ENCODE data around the gene CAND1. TPM values are rescaled to one million over a fixed set of nuclear protein-coding genes. Genes with fewer than 3 reads are reported as not detected.
"Not testable (repeated sequence)": the region's sequence is repeated elsewhere in the genome, so short reads cannot be mapped to it uniquely, and the experiment has no call there.

The CAND1 gene
- total and polyA plus RNA-seq, 8 donors = 11.6 to 175 (median 32.1) TPM

GRCh38 chr12:67331123-67331522 is 62.0 kb downstream of the CAND1 start:
- no peak overlapping the region for H3K4me3 ChIP-seq
- no peaks in the 10 kb centered on the region for H3K36me3 ChIP-seq
- no peaks in the 10 kb centered on the region for H3K27me3 ChIP-seq
- TF ChIP-seq EP300 (IDR thresholded peaks at IDR 0.05) (no peak), POLR2A (IDR thresholded peaks at IDR 0.05) (no peak), POLR2AphosphoS5 (IDR thresholded peaks at IDR 0.05) (no peak), CTCF (IDR thresholded peaks at IDR 0.05) (no peak)
- 60 to 86% (median 77%) methylated on average over 1 of the region's 1 CpG for WGBS, 5 donors
- H3K9me3 ChIP-seq = no peaks in the 10 kb centered on the region
- H3K27ac ChIP-seq = no peak overlapping the region
- intact Hi-C loops (cut with DNase I; ENCODE audit: low total_unique reads) = no loop called here
- no peaks in the 10 kb centered on the region for H3K4me1 ChIP-seq
- DNase-seq = no peak

GRCh38 chr12:67331828-67332227 is 62.7 kb downstream of the CAND1 start:
- H3K9me3 ChIP-seq = no peaks in the 10 kb centered on the region
- H3K4me3 ChIP-seq = no peak overlapping the region
- H3K27ac ChIP-seq = no peak overlapping the region
- no peaks in the 10 kb centered on the region for H3K4me1 ChIP-seq
- H3K27me3 ChIP-seq = no peaks in the 10 kb centered on the region
- intact Hi-C loops (cut with DNase I; ENCODE audit: low total_unique reads) = no loop called here
- no peak for DNase-seq
- TF ChIP-seq POLR2A (IDR thresholded peaks at IDR 0.05) = no peak
- no peaks in the 10 kb centered on the region for H3K36me3 ChIP-seq

GRCh38 chr12:67333649-67334048 is 64.5 kb downstream of the CAND1 start:
- Histone ChIP-seq H3K36me3 (no peaks in the 10 kb centered on the region), H3K27ac (no peak overlapping the region), H3K4me1 (no peaks in the 10 kb centered on the region), H3K27me3 (no peaks in the 10 kb centered on the region), H3K4me3 (no peak overlapping the region), H3K9me3 (peaks cover 0 to 14% (median 11%) of the 10 kb centered on the region in 4 donors)
- intact Hi-C loops (cut with DNase I; ENCODE audit: low total_unique reads) = no loop called here
- DNase-seq = no peak
- no peak for TF ChIP-seq CTCF (IDR thresholded peaks at IDR 0.05)
- TF ChIP-seq POLR2A (IDR thresholded peaks at IDR 0.05) = no peak
- TF ChIP-seq POLR2AphosphoS5 (IDR thresholded peaks at IDR 0.05) = no peak
- TF ChIP-seq EP300 (IDR thresholded peaks at IDR 0.05) = no peak
- 91 to 100% (median 93%) methylated on average over 1 of the region's 1 CpG for WGBS, 5 donors

GRCh38 chr12:67338426-67338825 is 69.3 kb downstream of the CAND1 start:
- Histone ChIP-seq H3K27me3 (no peaks in the 10 kb centered on the region), H3K36me3 (no peaks in the 10 kb centered on the region), H3K9me3 (peaks cover 0 to 24% (median 20%) of the 10 kb centered on the region in 4 donors), H3K27ac (no peak overlapping the region), H3K4me1 (no peaks in the 10 kb centered on the region), H3K4me3 (no peak overlapping the region)
- TF ChIP-seq CTCF (IDR thresholded peaks at IDR 0.05) = no peak
- TF ChIP-seq POLR2AphosphoS5 (IDR thresholded peaks at IDR 0.05) = no peak
- no peak for TF ChIP-seq POLR2A (IDR thresholded peaks at IDR 0.05)
- no peak for TF ChIP-seq EP300 (IDR thresholded peaks at IDR 0.05)
- intact Hi-C loops (cut with DNase I; ENCODE audit: low total_unique reads) = no loop called here
- DNase-seq = no peak

- Histone ChIP-seq H3K36me3 (no peaks in the 10 kb centered on the region), H3K4me3 (no peak overlapping the region), H3K4me1 (no peaks in the 10 kb centered on the region), H3K27me3 (no peaks in the 10 kb centered on the region), H3K9me3 (peaks cover 0 to 24% (median 20%) of the 10 kb centered on the region in 4 donors), H3K27ac (no peak overlapping the region)
- no peak for DNase-seq
- intact Hi-C loops (cut with DNase I; ENCODE audit: low total_unique reads) = no loop called here
- WGBS, 5 donors = 80 to 100% (median 100%) methylated on average over 1 of the region's 1 CpG
- TF ChIP-seq POLR2A (IDR thresholded peaks at IDR 0.05) = no peak
- no peak for TF ChIP-seq POLR2AphosphoS5 (IDR thresholded peaks at IDR 0.05)
- no peak for TF ChIP-seq CTCF (IDR thresholded peaks at IDR 0.05)
- no peak for TF ChIP-seq EP300 (IDR thresholded peaks at IDR 0.05)
Observed at GRCh38 chr12:67339530-67339929, 70.4 kb downstream of the CAND1 start.

GRCh38 chr12:67341086-67341485 is 71.9 kb downstream of the CAND1 start:
- H3K9me3 ChIP-seq = peaks cover 0 to 29% (median 20%) of the 10 kb centered on the region in 4 donors
- H3K4me1 ChIP-seq; DNase-seq; H3K27ac ChIP-seq; H3K36me3 ChIP-seq; intact Hi-C loops (cut with DNase I; ENCODE audit: low total_unique reads); H3K27me3 ChIP-seq; H3K4me3 ChIP-seq: not testable (repeated sequence)
- WGBS, 5 donors = 88 to 94% (median 91%) methylated on average over 14 of the region's 14 CpGs
